ENCODE measurements around the gene NCOR2. TPM values are rescaled to one million over a fixed set of nuclear protein-coding genes. Genes with fewer than 3 reads are reported as not detected.
"Not testable (repeated sequence)": the region's sequence is repeated elsewhere in the genome, so short reads cannot be mapped to it uniquely, and the experiment has no call there.

Gene NCOR2
- total RNA-seq, 1 donor from 2014 or later = 43.8 TPM

DNA sequence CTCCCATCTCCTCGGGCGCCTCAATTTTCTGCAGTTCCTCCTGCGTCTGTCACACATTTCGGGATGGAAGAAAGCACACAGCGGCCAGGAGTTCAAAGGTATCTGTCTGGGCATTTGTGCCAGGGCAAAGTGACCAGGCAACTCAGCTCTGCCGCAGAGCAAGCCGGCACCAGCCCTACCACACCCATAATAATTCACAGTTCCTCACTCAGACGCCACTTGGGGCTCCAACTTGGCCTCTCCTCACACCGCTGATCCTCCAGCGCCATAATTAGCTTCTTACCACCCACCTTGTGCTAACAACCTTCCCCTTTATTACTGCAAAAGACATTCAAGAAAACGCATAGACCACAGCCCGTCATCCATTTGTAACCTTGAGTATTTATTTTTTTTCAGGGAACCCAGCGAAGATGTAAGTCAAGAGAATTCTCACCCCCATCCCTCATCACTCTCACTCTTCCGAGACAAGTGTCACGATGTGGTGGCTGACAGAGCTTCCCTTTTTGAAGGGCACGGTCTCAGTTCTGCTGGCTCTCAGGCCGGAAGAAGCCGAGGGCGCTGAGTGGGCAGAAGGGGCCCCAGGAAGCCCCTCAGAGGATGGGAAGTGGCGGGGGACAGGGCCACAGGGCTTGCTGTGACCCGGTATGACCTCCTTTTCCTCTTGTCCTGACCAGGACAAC, 25.2 kb upstream of the NCOR2 start:
- DNase-seq (ENCODE audit: low read depth) = no peak
- H3K4me3 ChIP-seq (ENCODE audit: low read depth, low read length) = no peak overlapping the region
- TF ChIP-seq, protein P1, sequence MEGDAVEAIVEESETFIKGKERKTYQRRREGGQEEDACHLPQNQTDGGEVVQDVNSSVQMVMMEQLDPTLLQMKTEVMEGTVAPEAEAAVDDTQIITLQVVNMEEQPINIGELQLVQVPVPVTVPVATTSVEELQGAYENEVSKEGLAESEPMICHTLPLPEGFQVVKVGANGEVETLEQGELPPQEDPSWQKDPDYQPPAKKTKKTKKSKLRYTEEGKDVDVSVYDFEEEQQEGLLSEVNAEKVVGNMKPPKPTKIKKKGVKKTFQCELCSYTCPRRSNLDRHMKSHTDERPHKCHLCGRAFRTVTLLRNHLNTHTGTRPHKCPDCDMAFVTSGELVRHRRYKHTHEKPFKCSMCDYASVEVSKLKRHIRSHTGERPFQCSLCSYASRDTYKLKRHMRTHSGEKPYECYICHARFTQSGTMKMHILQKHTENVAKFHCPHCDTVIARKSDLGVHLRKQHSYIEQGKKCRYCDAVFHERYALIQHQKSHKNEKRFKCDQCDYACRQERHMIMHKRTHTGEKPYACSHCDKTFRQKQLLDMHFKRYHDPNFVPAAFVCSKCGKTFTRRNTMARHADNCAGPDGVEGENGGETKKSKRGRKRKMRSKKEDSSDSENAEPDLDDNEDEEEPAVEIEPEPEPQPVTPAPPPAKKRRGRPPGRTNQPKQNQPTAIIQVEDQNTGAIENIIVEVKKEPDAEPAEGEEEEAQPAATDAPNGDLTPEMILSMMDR (conservative IDR thresholded peaks at IDR 0.05; ENCODE audit: low read depth, low read length) = no peak

DNA sequence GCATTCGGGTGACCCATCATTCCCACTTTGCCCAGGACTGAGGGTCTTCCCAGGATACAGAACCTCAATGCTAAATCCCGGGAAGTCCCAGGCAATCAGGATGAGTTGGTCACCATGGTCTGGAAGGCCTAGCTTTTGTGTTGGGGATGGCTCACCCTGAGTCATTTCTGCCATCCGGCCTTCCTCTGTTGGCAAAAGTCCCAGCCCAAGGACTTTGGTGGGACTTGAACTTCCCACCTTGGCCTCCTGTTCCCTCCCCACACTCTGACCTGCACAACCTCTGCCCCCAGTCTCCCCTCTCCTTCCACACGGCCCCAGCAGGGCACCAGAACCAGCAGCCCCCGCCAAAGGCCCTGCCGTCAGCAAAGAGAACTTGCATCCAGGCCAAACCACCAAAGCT, 24.6 kb upstream of the NCOR2 start:
- DNase-seq (ENCODE audit: low read depth) = no peak
- no peak overlapping the region for H3K4me3 ChIP-seq (ENCODE audit: low read depth, low read length)
- TF ChIP-seq, protein P1 (conservative IDR thresholded peaks at IDR 0.05; ENCODE audit: low read depth, low read length) = no peak

DNA sequence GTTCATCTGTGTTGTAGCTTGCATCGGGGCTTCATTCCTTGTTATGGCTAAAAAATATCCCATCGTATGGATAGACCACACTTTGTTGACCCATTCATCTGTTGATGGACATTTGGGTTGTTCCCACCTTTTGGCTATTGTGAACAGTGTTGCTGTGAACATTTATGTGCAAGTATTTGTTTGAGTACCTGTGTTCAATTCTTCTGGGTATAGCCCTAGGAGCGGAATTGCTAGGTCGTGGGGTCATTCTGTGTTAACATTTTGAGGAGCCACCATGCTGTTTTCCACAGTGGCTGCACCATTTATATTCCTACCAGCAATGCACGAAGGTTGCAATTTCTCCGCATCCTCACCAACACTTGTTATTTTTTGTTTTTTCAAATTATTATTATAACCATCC, 23.0 kb upstream of the NCOR2 start:
- no peak overlapping the region for H3K4me3 ChIP-seq (ENCODE audit: low read depth, low read length)
- TF ChIP-seq, protein P1 (conservative IDR thresholded peaks at IDR 0.05; ENCODE audit: low read depth, low read length) = no peak
- DNase-seq (ENCODE audit: low read depth) = no peak

DNA sequence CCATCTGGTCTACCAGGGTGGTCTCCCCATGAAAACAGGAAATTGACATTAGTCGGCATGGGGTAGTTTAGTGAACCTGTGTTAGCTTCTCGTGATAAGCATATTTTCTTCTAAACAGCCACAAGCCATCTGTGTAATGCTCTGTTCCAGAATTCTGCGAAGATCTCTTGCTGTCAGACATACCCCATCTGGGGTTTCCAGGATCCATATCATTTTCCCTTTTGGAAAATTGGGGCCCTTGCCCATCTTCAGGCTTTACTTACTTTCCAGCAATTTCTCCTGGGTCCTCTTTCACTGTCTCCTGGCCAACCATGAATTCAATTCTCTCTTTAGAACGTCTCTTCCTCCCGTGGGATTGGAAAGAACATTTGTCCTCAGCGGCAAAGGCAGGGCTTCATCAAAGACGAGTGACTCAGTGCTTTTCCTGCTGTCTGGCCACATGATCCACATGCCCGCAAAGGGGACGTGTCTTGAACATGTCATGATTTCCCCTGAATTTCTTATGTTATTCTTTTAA, 21.4 kb upstream of the NCOR2 start:
- no peak overlapping the region for H3K4me3 ChIP-seq (ENCODE audit: low read depth, low read length)
- TF ChIP-seq, protein P1 (conservative IDR thresholded peaks at IDR 0.05; ENCODE audit: low read depth, low read length) = no peak
- DNase-seq (ENCODE audit: low read depth) = no peak

DNA sequence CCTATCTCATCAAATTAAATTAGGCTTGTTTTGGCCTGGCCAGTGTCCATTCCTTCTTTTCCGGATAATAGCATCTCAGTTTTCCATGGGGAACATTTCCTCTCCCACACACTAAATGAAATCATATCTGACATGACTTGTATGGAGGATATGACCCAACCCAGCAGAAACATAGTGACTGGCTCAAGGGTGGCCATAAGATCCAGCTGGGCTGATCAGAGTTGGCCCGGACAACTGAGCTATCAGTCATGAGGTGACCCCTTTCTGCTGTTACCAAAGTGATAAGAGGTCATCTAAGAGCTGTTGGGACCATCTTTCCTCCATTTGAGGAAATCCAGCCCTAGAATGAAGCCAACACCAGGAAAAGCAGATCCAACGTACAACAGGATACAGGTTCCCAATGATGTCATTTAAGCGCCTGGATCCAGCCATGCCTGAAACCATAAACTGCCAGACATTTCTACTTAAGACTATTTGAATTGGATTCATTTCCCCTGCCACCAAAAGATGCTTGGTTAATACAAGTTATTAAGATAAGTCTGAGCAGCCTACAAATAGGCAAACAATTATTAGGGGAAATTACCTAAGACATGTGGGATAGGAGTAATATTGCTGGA, 20.7 kb upstream of the NCOR2 start:
- TF ChIP-seq, protein P1 (conservative IDR thresholded peaks at IDR 0.05; ENCODE audit: low read depth, low read length) = no peak
- DNase-seq (ENCODE audit: low read depth) = no peak
- H3K4me3 ChIP-seq (ENCODE audit: low read depth, low read length) = no peak overlapping the region

DNA sequence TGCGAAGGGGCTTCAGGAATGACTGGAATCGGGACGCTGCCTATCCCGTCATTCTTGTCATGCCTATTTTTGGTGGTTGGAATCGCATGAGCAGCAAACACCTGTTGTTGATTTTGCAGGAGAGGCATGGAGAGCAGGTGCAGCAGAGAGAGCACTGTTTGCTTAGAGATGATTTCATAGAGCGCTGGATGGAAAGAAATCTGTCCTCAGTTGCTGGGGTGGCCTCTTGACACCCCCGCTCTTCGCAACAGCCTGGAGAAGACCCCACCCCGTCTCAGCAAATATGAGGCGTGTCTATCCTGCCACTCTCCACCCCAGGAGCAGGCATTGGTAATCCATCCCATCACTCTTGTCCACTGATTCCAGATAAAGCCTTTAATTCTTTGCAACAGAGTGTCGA, 19.3 kb upstream of the NCOR2 start:
- no peak overlapping the region for H3K4me3 ChIP-seq (ENCODE audit: low read depth, low read length)
- no peak for DNase-seq (ENCODE audit: low read depth)
- TF ChIP-seq, protein P1 (conservative IDR thresholded peaks at IDR 0.05; ENCODE audit: low read depth, low read length) = no peak

DNA sequence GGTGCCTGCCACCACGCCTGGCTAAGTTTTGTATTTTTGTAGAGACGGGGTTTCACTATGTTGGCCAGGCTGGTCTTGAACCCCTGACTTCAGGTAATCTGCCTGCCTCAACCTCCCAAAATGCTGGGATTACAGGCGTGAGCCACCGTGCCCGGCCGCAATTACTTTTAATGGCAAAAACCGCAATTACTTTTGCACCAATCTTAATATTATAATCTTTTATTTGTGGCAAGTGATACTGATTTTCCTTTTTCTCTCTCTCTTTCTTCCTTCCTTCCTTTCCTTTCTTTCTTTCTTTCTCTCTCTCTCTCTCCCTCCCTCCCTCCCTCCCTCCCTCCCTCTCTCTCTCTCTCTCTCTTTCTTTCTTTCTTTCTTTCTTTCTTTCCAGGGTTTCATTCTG, 17.1 kb upstream of the NCOR2 start:
- not testable (repeated sequence) for DNase-seq (ENCODE audit: low read depth); H3K4me3 ChIP-seq (ENCODE audit: low read depth, low read length)
